ENCODE measurements around the gene GLDC. TPM values are rescaled to one million over a fixed set of nuclear protein-coding genes. Genes with fewer than 3 reads are reported as not detected.

Gene GLDC
- total RNA-seq, 1 experiment from 2014 or later = 145 TPM

- no peak for TF ChIP-seq MXD4 (CRISPR knock-in tag; IDR thresholded peaks at IDR 0.05; ENCODE audit: borderline replicate concordance)
- TF ChIP-seq E2F4 (CRISPR knock-in tag; IDR thresholded peaks at IDR 0.05; ENCODE audit: borderline replicate concordance, low read depth) = no peak
- no peak for TF ChIP-seq CREB1 (CRISPR knock-in tag; IDR thresholded peaks at IDR 0.05)
- no peak for TF ChIP-seq ZNF396 (CRISPR knock-in tag; IDR thresholded peaks at IDR 0.05; ENCODE audit: borderline replicate concordance)
- no peak for TF ChIP-seq NR1H2 (CRISPR knock-in tag; IDR thresholded peaks at IDR 0.05)
Observed at GRCh38 chr9:6581253-6581652, 64.3 kb downstream of the GLDC start (continued).

GRCh38 chr9:6579613-6580012 lies 65.9 kb downstream of the GLDC start:
- TF ChIP-seq ATF3 (CRISPR knock-in tag; conservative IDR thresholded peaks at IDR 0.05) (no peak), NR3C1 (CRISPR knock-in tag; conservative IDR thresholded peaks at IDR 0.05; ENCODE audit: low read depth) (no peak), PRRX2 (CRISPR knock-in tag; IDR thresholded peaks at IDR 0.05) (no peak), JUN (CRISPR knock-in tag; IDR thresholded peaks at IDR 0.05) (no peak), ZSCAN18 (CRISPR knock-in tag; IDR thresholded peaks at IDR 0.05) (no peak), USF2 (CRISPR knock-in tag; IDR thresholded peaks at IDR 0.05) (no peak), HMGXB4 (CRISPR knock-in tag; IDR thresholded peaks at IDR 0.05) (no peak)
- no peak overlapping the region for H3K4me3 Mint-ChIP-seq
- no peak overlapping the region for H3K27ac Mint-ChIP-seq
- POLR2A ChIA-PET = no interaction called here
- CTCF ChIA-PET = no interaction called here
- ATAC-seq (no peak), DNase-seq (ENCODE audit: low spot score) (no peak)
- H3K36me3 Mint-ChIP-seq = peaks cover 45% of the 10 kb centered on the region
- no peaks in the 10 kb centered on the region for H3K27me3 Mint-ChIP-seq (ENCODE audit: low read depth)
- peaks cover 13% of the 10 kb centered on the region for H3K4me1 Mint-ChIP-seq
- H3K9me3 Mint-ChIP-seq = no peaks in the 10 kb centered on the region

GRCh38 chr9:6576987-6577386 lies 68.5 kb downstream of the GLDC start:
- ChIA-PET POLR2A (no interaction called here), CTCF (no interaction called here)
- Mint-ChIP-seq H3K4me3 (no peak overlapping the region), H3K36me3 (peaks cover 45% of the 10 kb centered on the region), H3K9me3 (no peaks in the 10 kb centered on the region), H3K27me3 (ENCODE audit: low read depth) (no peaks in the 10 kb centered on the region), H3K27ac (no peak overlapping the region), H3K4me1 (peaks cover 13% of the 10 kb centered on the region)
- TF ChIP-seq HMGA2 (CRISPR knock-in tag; IDR thresholded peaks at IDR 0.05) = no peak
- TF ChIP-seq ARID4B (CRISPR knock-in tag; IDR thresholded peaks at IDR 0.05; ENCODE audit: borderline replicate concordance) = no peak
- no peak for TF ChIP-seq ZBTB21 (CRISPR knock-in tag; IDR thresholded peaks at IDR 0.05; ENCODE audit: borderline replicate concordance)
- TF ChIP-seq ATF3 (CRISPR knock-in tag; conservative IDR thresholded peaks at IDR 0.05) = no peak
- TF ChIP-seq ZNF219 (CRISPR knock-in tag; IDR thresholded peaks at IDR 0.05; ENCODE audit: borderline replicate concordance) = no peak
- ATAC-seq (no peak), DNase-seq (ENCODE audit: low spot score) (no peak)

All from WTC11 (cell line).